ENCODE results near the gene IQSEC3. TPM values are rescaled to one million over a fixed set of nuclear protein-coding genes. Genes with fewer than 3 reads are reported as not detected.

Gene IQSEC3
- total and polyA plus RNA-seq, 4 donors: 0.29 to 7.5 (median 1.5) TPM

DNA sequence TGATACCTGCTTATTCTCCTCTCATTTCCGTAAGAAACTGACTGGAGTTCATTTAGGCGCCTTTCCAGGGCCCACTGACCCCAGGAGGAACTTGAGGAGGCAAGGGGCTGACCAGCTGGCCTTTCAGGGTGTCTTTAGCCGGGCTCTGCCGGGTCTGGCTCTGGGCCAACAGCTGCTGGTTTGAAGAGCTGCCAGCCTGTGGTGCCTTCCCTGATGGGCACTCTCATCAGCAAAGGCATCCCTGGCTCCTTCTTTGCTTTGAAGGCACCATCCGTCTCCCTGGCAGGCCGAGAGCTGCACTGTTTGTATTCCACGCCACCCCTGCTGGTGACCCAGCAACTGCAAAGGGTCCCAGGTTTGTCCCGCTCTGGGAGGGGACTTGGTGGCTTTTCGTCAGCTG lies 42.0 kb downstream of the IQSEC3 start:
- no peak overlapping the region for H3K9ac ChIP-seq (ENCODE audit: insufficient read depth in 1 of 2, low read length in 2 of 2)
- no peak overlapping the region for H3K4me3 ChIP-seq
- H3K4me1 ChIP-seq (ENCODE audit: control insufficient read depth in 5 of 5, insufficient read depth in 5 of 5, low read length in 5 of 5): peaks cover 0 to 10% (median 0%) of the 10 kb centered on the region in 5 donors
- H3K36me3 ChIP-seq (ENCODE audit: control insufficient read depth in 4 of 4, insufficient read depth in 4 of 4, low read length in 4 of 4): no peaks in the 10 kb centered on the region
- H3K27me3 ChIP-seq (ENCODE audit: control insufficient read depth in 3 of 3, insufficient read depth in 3 of 3, low read length in 2 of 3): peaks cover 0 to 3% (median 0%) of the 10 kb centered on the region in 3 donors
- H3K9me3 ChIP-seq (ENCODE audit: control insufficient read depth in 4 of 4, insufficient read depth in 3 of 4, low read length in 3 of 4): no peaks in the 10 kb centered on the region
- TF ChIP-seq, protein P1, sequence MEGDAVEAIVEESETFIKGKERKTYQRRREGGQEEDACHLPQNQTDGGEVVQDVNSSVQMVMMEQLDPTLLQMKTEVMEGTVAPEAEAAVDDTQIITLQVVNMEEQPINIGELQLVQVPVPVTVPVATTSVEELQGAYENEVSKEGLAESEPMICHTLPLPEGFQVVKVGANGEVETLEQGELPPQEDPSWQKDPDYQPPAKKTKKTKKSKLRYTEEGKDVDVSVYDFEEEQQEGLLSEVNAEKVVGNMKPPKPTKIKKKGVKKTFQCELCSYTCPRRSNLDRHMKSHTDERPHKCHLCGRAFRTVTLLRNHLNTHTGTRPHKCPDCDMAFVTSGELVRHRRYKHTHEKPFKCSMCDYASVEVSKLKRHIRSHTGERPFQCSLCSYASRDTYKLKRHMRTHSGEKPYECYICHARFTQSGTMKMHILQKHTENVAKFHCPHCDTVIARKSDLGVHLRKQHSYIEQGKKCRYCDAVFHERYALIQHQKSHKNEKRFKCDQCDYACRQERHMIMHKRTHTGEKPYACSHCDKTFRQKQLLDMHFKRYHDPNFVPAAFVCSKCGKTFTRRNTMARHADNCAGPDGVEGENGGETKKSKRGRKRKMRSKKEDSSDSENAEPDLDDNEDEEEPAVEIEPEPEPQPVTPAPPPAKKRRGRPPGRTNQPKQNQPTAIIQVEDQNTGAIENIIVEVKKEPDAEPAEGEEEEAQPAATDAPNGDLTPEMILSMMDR (IDR thresholded peaks at IDR 0.05; ENCODE audit: control extremely low read depth, extremely low read depth): no peak
- H3K27ac ChIP-seq (ENCODE audit: low read depth in 1 of 2, low read length in 1 of 2): no peak overlapping the region
- ATAC-seq (ENCODE audit: insufficient read depth, low FRiP score): no peak
- DNase-seq: peak in 1 of 3 donors; percentile 31
- 61 to 66% methylated on average over 9 of the region's 9 CpGs for WGBS, 2 donors

DNA sequence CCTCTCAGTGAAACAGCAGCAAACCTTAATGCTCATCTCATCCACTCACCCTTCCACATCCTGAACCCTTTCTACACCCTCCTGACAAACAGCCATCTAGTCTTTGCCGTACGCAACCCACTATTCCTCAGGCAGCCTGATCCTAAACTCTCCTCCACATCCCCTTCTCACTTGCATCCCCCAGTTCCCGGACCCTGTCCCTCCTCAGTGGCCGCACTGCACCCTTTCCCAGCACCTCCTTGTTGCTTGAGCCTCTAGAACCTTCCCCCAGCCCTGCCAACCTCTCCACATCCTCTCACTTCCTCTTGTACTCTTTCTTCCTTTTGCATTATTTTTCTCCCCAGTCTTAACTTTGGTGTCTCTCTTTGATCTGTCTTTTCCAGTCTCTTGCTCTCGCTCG lies 42.9 kb downstream of the IQSEC3 start:
- H3K4me3 ChIP-seq: no peak overlapping the region

DNA sequence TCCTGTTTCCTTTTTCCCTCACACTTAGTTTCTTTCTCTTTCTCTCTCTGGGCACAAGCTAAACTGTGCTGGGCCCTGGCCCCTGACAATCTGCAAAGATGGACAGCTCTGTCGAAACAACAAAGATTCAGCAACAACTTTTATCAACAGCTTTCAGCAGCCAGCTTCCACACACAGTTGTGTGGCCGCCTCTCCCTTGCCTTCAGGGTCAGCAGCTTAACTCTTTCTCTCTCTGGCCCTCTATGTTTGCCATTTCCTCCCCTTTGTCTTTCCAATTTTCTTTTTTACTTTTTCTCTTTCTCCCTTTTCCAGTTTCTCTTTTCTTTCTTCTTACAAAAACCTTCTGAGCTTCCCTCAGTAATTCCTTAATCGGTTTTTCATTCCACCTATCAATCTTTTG lies 43.3 kb downstream of the IQSEC3 start:
- TF ChIP-seq, protein P1 (IDR thresholded peaks at IDR 0.05; ENCODE audit: control extremely low read depth, extremely low read depth): no peak
- H3K9ac ChIP-seq (ENCODE audit: insufficient read depth in 1 of 2, low read length in 2 of 2): no peak overlapping the region
- H3K4me1 ChIP-seq (ENCODE audit: control insufficient read depth in 5 of 5, insufficient read depth in 5 of 5, low read length in 5 of 5): peaks cover 0 to 10% (median 0%) of the 10 kb centered on the region in 5 donors
- ATAC-seq (ENCODE audit: insufficient read depth, low FRiP score) (no peak), DNase-seq (peak in 2 of 3 donors; percentile 11 to 44)
- no peaks in the 10 kb centered on the region for H3K36me3 ChIP-seq (ENCODE audit: control insufficient read depth in 4 of 4, insufficient read depth in 4 of 4, low read length in 4 of 4)
- no peaks in the 10 kb centered on the region for H3K27me3 ChIP-seq (ENCODE audit: control insufficient read depth in 3 of 3, insufficient read depth in 3 of 3, low read length in 2 of 3)
- H3K9me3 ChIP-seq (ENCODE audit: control insufficient read depth in 4 of 4, insufficient read depth in 3 of 4, low read length in 3 of 4): no peaks in the 10 kb centered on the region
- no peak overlapping the region for H3K4me3 ChIP-seq
- WGBS, 2 donors: 46 to 53% methylated on average over 3 of the region's 3 CpGs
- no peak overlapping the region for H3K27ac ChIP-seq (ENCODE audit: low read depth in 1 of 2, low read length in 1 of 2)

More for the DNA sequence above, 42.9 kb downstream of the IQSEC3 start:
- H3K27ac ChIP-seq (ENCODE audit: low read depth in 1 of 2, low read length in 1 of 2): no peak overlapping the region
- no peak overlapping the region for H3K9ac ChIP-seq (ENCODE audit: insufficient read depth in 1 of 2, low read length in 2 of 2)
- no peaks in the 10 kb centered on the region for H3K36me3 ChIP-seq (ENCODE audit: control insufficient read depth in 4 of 4, insufficient read depth in 4 of 4, low read length in 4 of 4)
- peaks cover 0 to 10% (median 0%) of the 10 kb centered on the region in 5 donors for H3K4me1 ChIP-seq (ENCODE audit: control insufficient read depth in 5 of 5, insufficient read depth in 5 of 5, low read length in 5 of 5)
- TF ChIP-seq, protein P1 (IDR thresholded peaks at IDR 0.05; ENCODE audit: control extremely low read depth, extremely low read depth): no peak
- H3K27me3 ChIP-seq (ENCODE audit: control insufficient read depth in 3 of 3, insufficient read depth in 3 of 3, low read length in 2 of 3): no peaks in the 10 kb centered on the region
- ATAC-seq (ENCODE audit: insufficient read depth, low FRiP score) (no peak), DNase-seq (no peak)
- no peaks in the 10 kb centered on the region for H3K9me3 ChIP-seq (ENCODE audit: control insufficient read depth in 4 of 4, insufficient read depth in 3 of 4, low read length in 3 of 4)
- 42 to 50% methylated on average over 6 of the region's 6 CpGs for WGBS, 2 donors
